Liver (tissue), 9 donors: ENCODE data around the gene IRS1. TPM values are rescaled to one million over a fixed set of nuclear protein-coding genes. Genes with fewer than 3 reads are reported as not detected.
"Not testable (repeated sequence)": the region's sequence is repeated elsewhere in the genome, so short reads cannot be mapped to it uniquely, and the experiment has no call there.

Experiments
- DNase-seq: peaks from one replicate; pipeline ENCODE4 v3.0.0-alpha.2; 2017; ENCODE audit warnings: low spot score
- H3K27ac ChIP-seq, 2 donors: one replicate each; pipeline ENCODE4 v1.7.0; 2013; ENCODE audit warnings: inconsistent platforms in 2 of 2, low read length in 2 of 2, control low read depth in 1 of 2, low read depth in 1 of 2, mild to moderate bottlenecking in 1 of 2
- H3K27me3 ChIP-seq, 4 donors: one replicate each; pipeline versions ENCODE4 v1.6.1 to v1.7.0; 2013; ENCODE audit warnings: low read length in 3 of 4, inconsistent platforms in 1 of 4, mild to moderate bottlenecking in 1 of 4, moderate library complexity in 1 of 4; ENCODE audit not compliant: control insufficient read depth in 4 of 4, insufficient read depth in 4 of 4
- H3K36me3 ChIP-seq, 4 donors: one replicate each; pipeline versions ENCODE4 v1.6.1 to v1.7.0; 2013; ENCODE audit warnings: low read length in 3 of 4, mild to moderate bottlenecking in 3 of 4, low read depth in 1 of 4, moderate library complexity in 1 of 4; ENCODE audit not compliant: control insufficient read depth in 4 of 4, insufficient read depth in 3 of 4
- H3K4me1 ChIP-seq, 4 donors: one replicate each; pipeline versions ENCODE4 v1.6.1 to v1.7.0; 2013; ENCODE audit warnings: low read length in 3 of 4, mild to moderate bottlenecking in 3 of 4, moderate library complexity in 1 of 4; ENCODE audit not compliant: control insufficient read depth in 4 of 4, insufficient read depth in 4 of 4
- H3K4me3 ChIP-seq, 3 donors: one replicate each; pipeline versions ENCODE4 v1.6.1 to v1.7.0; 2013; ENCODE audit warnings: low read length in 3 of 3, control low read depth in 1 of 3, low read depth in 1 of 3, mild to moderate bottlenecking in 1 of 3
- H3K9ac ChIP-seq, 2 donors: one replicate each; pipeline ENCODE4 v1.7.0; 2013; ENCODE audit warnings: low read length in 2 of 2, mild to moderate bottlenecking in 2 of 2, moderate library complexity in 2 of 2, control low read depth in 1 of 2, low read depth in 1 of 2
- H3K9me3 ChIP-seq, 4 donors: one replicate each; pipeline versions ENCODE4 v1.6.1 to v1.7.0; 2013; ENCODE audit warnings: low read length in 3 of 4; ENCODE audit not compliant: control insufficient read depth in 4 of 4
- FOXA2 ChIP-seq: IDR thresholded peaks from 2 replicates; pipeline ENCODE4 v1.6.1; 2016; ENCODE audit warnings: antibody characterized with exemption
- HNF4G ChIP-seq: IDR thresholded peaks from 2 replicates; pipeline ENCODE4 v1.6.1; 2016; ENCODE audit warnings: antibody characterized with exemption
- JUND ChIP-seq, 2 donors: IDR thresholded peaks; 2 replicates each; pipeline ENCODE4 v1.6.1; 2016; ENCODE audit warnings: antibody characterized with exemption in 2 of 2
- RAD21 ChIP-seq, 2 donors: IDR thresholded peaks; 2 replicates each; pipeline ENCODE4 v1.6.1; 2016; ENCODE audit warnings: antibody characterized with exemption in 2 of 2, mild to moderate bottlenecking in 2 of 2
- SP1 ChIP-seq: IDR thresholded peaks from 2 replicates; pipeline ENCODE4 v1.6.1; 2018; ENCODE audit warnings: antibody characterized with exemption, mild to moderate bottlenecking
- WGBS: extraction: QIAGEN DNeasy Blood & Tissue Kit; methylation state at CpG from one replicate; pipeline ENCODE4 v1.1.7; 2013; 5-methylcytosine and 5-hydroxymethylcytosine counted together
- polyA plus RNA-seq, 2 donors: library from polyadenylated mRNA; stranded (reverse) in 1 of 2; unstranded in 1 of 2; fragments of 200-250 nt in 1 of 2; fragments of >200 nt in 1 of 2; fragmentation: Nextera tagmentation in 1 of 2; extraction: Ambion mirVana in 1 of 2; gene quantifications; one replicate each; pipeline versions ENCODE4 v1.2.1 to v1.2.3, GENCODE V29; 2013 to 2015
- total RNA-seq, 2 donors: library from RNA; depleted of rRNA; stranded (reverse); fragments of >200 nt; gene quantifications; one replicate each; pipeline ENCODE4 v1.2.3, GENCODE V29; 2014
- TF ChIP-seq, protein P1 (sequence below): IDR thresholded peaks from 2 replicates; pipeline ENCODE4 v1.6.1; 2016; ENCODE audit warnings: antibody characterized with exemption, mild to moderate bottlenecking
- TF ChIP-seq, protein P2 (sequence below): IDR thresholded peaks from 2 replicates; pipeline ENCODE4 v1.6.1; 2016; ENCODE audit warnings: antibody characterized with exemption
- TF ChIP-seq, protein P3 (sequence below): fragments of 150-350 bp; IDR thresholded peaks from 2 replicates; pipeline ENCODE4 v1.5.1; 2017; ENCODE audit warnings: improper control_type of control experiment, low read depth, low read length; ENCODE audit not compliant: missing input control
- donor health status: healthy.
- donor health status: healthy.
- donor health status: healthy.
- donor health status: healthy.
- donor health status: healthy.

The IRS1 gene
- total and polyA plus RNA-seq, 4 donors = 7.4 to 11.6 (median 8.6) TPM

DNA sequence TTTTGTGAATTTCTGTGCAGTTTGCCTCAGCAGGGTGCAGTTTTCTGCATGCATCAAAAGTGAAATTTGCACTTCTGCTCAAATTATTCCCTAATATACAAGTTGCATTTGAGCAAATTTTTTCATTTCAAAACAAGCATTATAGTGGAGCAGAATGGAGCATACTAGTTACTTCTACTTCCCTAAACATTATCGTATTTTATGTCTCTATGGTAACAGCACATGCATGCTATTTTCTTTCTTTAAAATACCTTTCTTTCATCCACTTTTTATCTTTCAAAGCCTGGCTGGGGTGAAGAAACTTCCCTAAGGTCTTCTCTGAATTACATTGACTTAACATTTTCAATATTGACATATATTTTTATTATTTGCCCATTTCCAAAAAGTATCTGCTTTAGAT lies 47.5 kb upstream of the IRS1 start (continued):
- TF ChIP-seq, protein P1, sequence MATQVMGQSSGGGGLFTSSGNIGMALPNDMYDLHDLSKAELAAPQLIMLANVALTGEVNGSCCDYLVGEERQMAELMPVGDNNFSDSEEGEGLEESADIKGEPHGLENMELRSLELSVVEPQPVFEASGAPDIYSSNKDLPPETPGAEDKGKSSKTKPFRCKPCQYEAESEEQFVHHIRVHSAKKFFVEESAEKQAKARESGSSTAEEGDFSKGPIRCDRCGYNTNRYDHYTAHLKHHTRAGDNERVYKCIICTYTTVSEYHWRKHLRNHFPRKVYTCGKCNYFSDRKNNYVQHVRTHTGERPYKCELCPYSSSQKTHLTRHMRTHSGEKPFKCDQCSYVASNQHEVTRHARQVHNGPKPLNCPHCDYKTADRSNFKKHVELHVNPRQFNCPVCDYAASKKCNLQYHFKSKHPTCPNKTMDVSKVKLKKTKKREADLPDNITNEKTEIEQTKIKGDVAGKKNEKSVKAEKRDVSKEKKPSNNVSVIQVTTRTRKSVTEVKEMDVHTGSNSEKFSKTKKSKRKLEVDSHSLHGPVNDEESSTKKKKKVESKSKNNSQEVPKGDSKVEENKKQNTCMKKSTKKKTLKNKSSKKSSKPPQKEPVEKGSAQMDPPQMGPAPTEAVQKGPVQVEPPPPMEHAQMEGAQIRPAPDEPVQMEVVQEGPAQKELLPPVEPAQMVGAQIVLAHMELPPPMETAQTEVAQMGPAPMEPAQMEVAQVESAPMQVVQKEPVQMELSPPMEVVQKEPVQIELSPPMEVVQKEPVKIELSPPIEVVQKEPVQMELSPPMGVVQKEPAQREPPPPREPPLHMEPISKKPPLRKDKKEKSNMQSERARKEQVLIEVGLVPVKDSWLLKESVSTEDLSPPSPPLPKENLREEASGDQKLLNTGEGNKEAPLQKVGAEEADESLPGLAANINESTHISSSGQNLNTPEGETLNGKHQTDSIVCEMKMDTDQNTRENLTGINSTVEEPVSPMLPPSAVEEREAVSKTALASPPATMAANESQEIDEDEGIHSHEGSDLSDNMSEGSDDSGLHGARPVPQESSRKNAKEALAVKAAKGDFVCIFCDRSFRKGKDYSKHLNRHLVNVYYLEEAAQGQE = no peak
- TF ChIP-seq FOXA2 = no peak

DNA sequence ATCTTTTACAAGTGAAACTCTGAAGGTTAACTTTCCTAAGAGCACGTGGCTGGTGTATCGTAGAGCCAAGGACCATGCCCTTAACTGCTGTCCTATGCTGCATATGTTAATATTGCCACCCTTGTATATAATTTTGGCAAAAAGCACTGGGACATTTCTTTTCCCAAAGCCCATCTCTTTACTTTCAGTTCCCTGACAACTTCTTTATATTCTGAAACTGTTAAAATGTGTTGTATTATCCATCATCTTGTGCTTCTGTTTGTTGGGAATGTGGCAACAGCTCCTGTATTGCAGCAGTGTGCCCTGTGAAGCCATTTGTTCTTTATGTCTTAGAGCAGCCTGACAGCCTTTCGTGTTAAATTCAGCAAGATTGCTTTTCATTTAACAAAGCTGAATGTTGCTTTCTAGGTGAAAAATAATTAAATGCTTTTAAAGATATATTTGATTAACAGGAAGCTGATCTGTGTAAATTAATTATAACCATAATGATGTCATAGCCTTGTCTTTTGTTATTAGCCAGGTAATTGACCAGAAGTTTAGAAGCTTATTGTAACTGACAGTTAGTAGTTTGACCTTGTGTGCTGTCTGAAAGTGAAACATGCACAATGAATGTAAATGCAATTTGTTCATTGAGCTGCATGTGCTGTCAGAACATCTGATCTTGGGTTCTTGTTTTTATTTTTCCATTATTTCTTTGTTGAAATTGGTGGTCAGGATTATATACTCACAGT lies 45.9 kb upstream of the IRS1 start:
- TF ChIP-seq SP1 = no peak
- TF ChIP-seq FOXA2 = no peak
- TF ChIP-seq JUND (IDR thresholded peaks at IDR 0.05) = no peak
- TF ChIP-seq HNF4G = no peak
- TF ChIP-seq, protein P2, sequence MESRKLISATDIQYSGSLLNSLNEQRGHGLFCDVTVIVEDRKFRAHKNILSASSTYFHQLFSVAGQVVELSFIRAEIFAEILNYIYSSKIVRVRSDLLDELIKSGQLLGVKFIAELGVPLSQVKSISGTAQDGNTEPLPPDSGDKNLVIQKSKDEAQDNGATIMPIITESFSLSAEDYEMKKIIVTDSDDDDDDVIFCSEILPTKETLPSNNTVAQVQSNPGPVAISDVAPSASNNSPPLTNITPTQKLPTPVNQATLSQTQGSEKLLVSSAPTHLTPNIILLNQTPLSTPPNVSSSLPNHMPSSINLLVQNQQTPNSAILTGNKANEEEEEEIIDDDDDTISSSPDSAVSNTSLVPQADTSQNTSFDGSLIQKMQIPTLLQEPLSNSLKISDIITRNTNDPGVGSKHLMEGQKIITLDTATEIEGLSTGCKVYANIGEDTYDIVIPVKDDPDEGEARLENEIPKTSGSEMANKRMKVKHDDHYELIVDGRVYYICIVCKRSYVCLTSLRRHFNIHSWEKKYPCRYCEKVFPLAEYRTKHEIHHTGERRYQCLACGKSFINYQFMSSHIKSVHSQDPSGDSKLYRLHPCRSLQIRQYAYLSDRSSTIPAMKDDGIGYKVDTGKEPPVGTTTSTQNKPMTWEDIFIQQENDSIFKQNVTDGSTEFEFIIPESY = no peak
- no peak for TF ChIP-seq RAD21 (IDR thresholded peaks at IDR 0.05)
- TF ChIP-seq, protein P3, sequence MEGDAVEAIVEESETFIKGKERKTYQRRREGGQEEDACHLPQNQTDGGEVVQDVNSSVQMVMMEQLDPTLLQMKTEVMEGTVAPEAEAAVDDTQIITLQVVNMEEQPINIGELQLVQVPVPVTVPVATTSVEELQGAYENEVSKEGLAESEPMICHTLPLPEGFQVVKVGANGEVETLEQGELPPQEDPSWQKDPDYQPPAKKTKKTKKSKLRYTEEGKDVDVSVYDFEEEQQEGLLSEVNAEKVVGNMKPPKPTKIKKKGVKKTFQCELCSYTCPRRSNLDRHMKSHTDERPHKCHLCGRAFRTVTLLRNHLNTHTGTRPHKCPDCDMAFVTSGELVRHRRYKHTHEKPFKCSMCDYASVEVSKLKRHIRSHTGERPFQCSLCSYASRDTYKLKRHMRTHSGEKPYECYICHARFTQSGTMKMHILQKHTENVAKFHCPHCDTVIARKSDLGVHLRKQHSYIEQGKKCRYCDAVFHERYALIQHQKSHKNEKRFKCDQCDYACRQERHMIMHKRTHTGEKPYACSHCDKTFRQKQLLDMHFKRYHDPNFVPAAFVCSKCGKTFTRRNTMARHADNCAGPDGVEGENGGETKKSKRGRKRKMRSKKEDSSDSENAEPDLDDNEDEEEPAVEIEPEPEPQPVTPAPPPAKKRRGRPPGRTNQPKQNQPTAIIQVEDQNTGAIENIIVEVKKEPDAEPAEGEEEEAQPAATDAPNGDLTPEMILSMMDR = no peak
- 97% methylated on average over 3 of the region's 3 CpGs for WGBS
- H3K27me3 ChIP-seq = no peaks in the 10 kb centered on the region

DNA sequence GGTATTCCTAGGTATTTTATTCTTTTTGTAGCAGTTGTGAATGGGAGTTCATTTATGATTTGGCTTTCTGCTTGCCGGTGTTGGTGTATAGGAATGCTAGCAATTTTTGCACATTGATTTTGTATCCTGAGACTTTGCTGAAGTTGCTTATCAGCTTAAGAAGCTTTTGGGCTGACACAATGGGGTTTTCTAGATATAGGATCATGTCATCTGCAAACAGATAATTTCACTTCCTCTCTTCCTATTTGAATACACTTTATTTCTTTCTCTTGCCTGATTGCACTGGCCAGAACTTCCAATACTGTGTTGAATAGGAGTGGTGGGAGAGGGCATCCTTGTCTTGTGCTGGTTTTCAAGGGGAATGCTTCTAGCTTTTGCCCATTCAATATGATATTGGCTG lies 43.4 kb upstream of the IRS1 start:
- WGBS = 97% methylated on average over 1 of the region's 1 CpG
- H3K4me1 ChIP-seq, H3K9me3 ChIP-seq, H3K9ac ChIP-seq, H3K27ac ChIP-seq, H3K36me3 ChIP-seq, H3K27me3 ChIP-seq, H3K4me3 ChIP-seq, DNase-seq: not testable (repeated sequence)

More for the DNA sequence above, 45.9 kb upstream of the IRS1 start:
- H3K9ac ChIP-seq = no peak overlapping the region
- no peaks in the 10 kb centered on the region for H3K4me1 ChIP-seq
- H3K36me3 ChIP-seq = peaks cover 0 to 2% (median 0%) of the 10 kb centered on the region in 4 donors
- H3K27ac ChIP-seq = no peak overlapping the region
- H3K4me3 ChIP-seq = no peak overlapping the region
- DNase-seq = no peak
- H3K9me3 ChIP-seq = peaks cover 0 to 1% (median 0%) of the 10 kb centered on the region in 4 donors
